Upper lobe of right lung (tissue), 1 donor: ENCODE results near the gene IPO11. TPM values are rescaled to one million over a fixed set of nuclear protein-coding genes. Genes with fewer than 3 reads are reported as not detected.

Experiments
- ATAC-seq: fragments of 200-7000 bp; cut with Tn5 transposase; one replicate; pipeline ENCODE4 v1.9.1; 2020; ENCODE audit warnings: mild to moderate bottlenecking, moderate library complexity
- DNase-seq: peaks from one replicate; pipeline ENCODE4 v3.0.0-alpha.2; 2020
- H3K27ac ChIP-seq: fragments of 200-600 bp; one replicate; pipeline ENCODE4 v1.8.0; 2022
- H3K27me3 ChIP-seq: fragments of 200-600 bp; one replicate; pipeline ENCODE4 v1.8.0; 2022; ENCODE audit warnings: mild to moderate bottlenecking
- H3K36me3 ChIP-seq: fragments of 200-600 bp; one replicate; pipeline ENCODE4 v1.8.0; 2022
- H3K4me1 ChIP-seq: fragments of 200-600 bp; one replicate; pipeline ENCODE4 v1.8.0; 2022
- H3K4me3 ChIP-seq: fragments of 200-600 bp; one replicate; pipeline ENCODE4 v1.8.0; 2022; ENCODE audit warnings: mild to moderate bottlenecking
- H3K9me3 ChIP-seq: fragments of 200-600 bp; one replicate; pipeline ENCODE4 v1.8.0; 2022
- CTCF ChIP-seq: fragments of 200-600 bp; IDR thresholded peaks from one replicate; pipeline ENCODE4 v1.8.0; 2022; ENCODE audit warnings: antibody characterized with exemption
- intact Hi-C: fragments of 100-400 bp; cut with DNase I; formaldehyde crosslinking; loops from one replicate; pipeline ENCODE4 v1.11.0; 2022
- total RNA-seq: library from RNA; stranded (reverse); fragmentation: NEBNext Ultra II Directional; extraction: Animal tissue kit (Norgen Biotek cat#: 25700); gene quantifications from one replicate; pipeline ENCODE4 v1.2.1, GENCODE V29; 2021
- donor health status: DM: no; HTN: yes; CAD: no; lungs with severe emphysema.

The IPO11 gene
- total RNA-seq, 1 donor from 2014 or later, result 31.2 TPM

DNA sequence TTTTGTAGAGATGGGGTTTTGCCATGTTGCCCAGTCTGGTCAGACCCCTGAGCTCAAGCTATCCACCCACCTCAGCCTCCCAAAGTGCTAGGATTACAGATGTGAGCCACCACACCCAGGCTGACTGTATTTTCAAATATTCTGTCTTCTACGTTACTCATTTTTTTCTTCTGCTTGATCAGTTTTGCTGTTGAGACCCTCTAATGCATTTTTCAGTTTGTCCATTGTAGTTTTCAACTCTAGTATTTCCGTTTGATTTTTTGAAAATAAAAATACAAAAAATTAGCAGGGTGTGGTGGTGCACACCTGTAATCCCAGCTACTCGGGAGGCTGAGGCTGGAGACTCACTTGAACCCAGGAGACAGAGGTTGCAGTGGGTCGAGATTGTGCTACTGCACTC, 155.6 kb downstream of the IPO11 start:
- no peak overlapping the region for H3K27ac ChIP-seq
- no peaks in the 10 kb centered on the region for H3K4me1 ChIP-seq
- intact Hi-C loops, result no loop called here
- TF ChIP-seq CTCF, result no peak
- H3K27me3 ChIP-seq, result no peaks in the 10 kb centered on the region
- no peaks in the 10 kb centered on the region for H3K9me3 ChIP-seq
- ATAC-seq (no peak), DNase-seq (no peak)
- H3K36me3 ChIP-seq, result no peaks in the 10 kb centered on the region
- no peak overlapping the region for H3K4me3 ChIP-seq

DNA sequence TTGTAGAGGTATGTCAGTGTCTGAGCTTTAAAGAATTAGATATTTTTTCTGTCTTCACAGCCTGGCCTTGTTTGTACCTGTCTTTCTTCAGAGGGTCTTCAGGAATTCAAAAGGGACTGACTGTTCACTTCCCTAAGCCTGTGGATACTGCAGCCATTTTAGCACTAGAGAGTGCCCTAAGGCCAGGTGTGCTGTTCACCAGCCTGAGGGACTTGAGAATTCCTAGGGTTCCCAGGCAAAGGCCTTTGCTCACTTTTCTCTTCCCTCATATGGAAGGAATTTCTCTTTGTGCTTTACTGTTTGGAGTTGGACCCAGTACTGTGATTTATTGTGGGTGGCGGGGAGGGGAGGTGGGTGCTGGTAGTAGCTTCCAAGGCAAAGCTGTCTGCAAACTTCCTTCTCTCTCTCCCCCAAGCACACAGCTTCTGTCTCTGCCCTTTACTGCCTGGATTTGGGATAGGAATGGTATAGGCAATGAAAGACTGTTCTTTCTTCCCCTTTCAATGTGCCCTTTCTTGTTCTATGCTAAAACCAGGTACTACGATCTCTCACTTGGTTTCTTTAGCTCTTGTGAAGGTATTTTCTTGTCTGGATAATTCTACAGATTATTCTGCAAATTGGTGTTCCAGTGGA, 156.4 kb downstream of the IPO11 start:
- Histone ChIP-seq H3K4me3 (no peak overlapping the region), H3K4me1 (no peaks in the 10 kb centered on the region), H3K9me3 (no peaks in the 10 kb centered on the region), H3K36me3 (no peaks in the 10 kb centered on the region), H3K27ac (no peak overlapping the region), H3K27me3 (no peaks in the 10 kb centered on the region)
- ATAC-seq (no peak), DNase-seq (no peak)
- no peak for TF ChIP-seq CTCF
- intact Hi-C loops, result no loop called here

- Histone ChIP-seq H3K36me3 (no peaks in the 10 kb centered on the region), H3K4me3 (no peak overlapping the region), H3K27me3 (no peaks in the 10 kb centered on the region), H3K4me1 (no peaks in the 10 kb centered on the region), H3K9me3 (no peaks in the 10 kb centered on the region), H3K27ac (no peak overlapping the region)
- DNase-seq (no peak), ATAC-seq (no peak)
- no peak for TF ChIP-seq CTCF
- intact Hi-C loops, result no loop called here
These were observed 156.9 kb downstream of the IPO11 start for GRCh38 chr5:62569470-62569869.

GRCh38 chr5:62572918-62573514, 160.5 kb downstream of the IPO11 start:
- H3K27ac ChIP-seq, result no peak overlapping the region
- no peak for TF ChIP-seq CTCF
- no peaks in the 10 kb centered on the region for H3K36me3 ChIP-seq
- H3K27me3 ChIP-seq, result no peaks in the 10 kb centered on the region
- no peaks in the 10 kb centered on the region for H3K9me3 ChIP-seq
- intact Hi-C loops, result no loop called here
- H3K4me1 ChIP-seq, result no peaks in the 10 kb centered on the region
- DNase-seq (no peak), ATAC-seq (no peak)
- H3K4me3 ChIP-seq, result no peak overlapping the region

DNA sequence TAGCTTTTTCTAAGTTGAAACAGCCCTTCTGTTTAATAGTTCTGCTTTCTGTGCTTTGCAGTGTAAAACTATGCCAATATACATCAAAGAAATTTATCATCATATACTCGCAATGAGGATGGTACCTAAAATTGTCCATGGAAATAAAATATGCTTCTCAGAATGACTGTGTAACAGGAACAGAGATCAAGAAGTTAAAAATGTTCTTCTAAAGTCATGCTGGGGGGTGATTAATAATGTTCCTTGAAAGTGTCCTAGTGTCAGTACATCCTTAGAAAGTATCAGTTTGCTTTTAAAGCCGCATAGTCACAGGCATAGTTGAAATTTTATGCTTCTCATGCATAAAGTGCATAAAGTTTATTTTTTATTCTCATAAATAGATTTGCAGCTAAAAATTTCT, 162.0 kb downstream of the IPO11 start:
- no peaks in the 10 kb centered on the region for H3K4me1 ChIP-seq
- no peaks in the 10 kb centered on the region for H3K36me3 ChIP-seq
- ATAC-seq, result no peak
- no peak for TF ChIP-seq CTCF
- H3K27ac ChIP-seq, result no peak overlapping the region
- intact Hi-C loops, result no loop called here
- H3K4me3 ChIP-seq, result no peak overlapping the region
- H3K27me3 ChIP-seq, result no peaks in the 10 kb centered on the region
- DNase-seq, result no peak
- no peaks in the 10 kb centered on the region for H3K9me3 ChIP-seq
